Midbrain (tissue), 1 donor: ENCODE data around the gene NAP1L1.

Experiments
- DNase-seq: peaks from one replicate; lab custom pipeline; 2025; lab: John Stamatoyannopoulos, UW

Gene NAP1L1, protein sequence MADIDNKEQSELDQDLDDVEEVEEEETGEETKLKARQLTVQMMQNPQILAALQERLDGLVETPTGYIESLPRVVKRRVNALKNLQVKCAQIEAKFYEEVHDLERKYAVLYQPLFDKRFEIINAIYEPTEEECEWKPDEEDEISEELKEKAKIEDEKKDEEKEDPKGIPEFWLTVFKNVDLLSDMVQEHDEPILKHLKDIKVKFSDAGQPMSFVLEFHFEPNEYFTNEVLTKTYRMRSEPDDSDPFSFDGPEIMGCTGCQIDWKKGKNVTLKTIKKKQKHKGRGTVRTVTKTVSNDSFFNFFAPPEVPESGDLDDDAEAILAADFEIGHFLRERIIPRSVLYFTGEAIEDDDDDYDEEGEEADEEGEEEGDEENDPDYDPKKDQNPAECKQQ

DNA sequence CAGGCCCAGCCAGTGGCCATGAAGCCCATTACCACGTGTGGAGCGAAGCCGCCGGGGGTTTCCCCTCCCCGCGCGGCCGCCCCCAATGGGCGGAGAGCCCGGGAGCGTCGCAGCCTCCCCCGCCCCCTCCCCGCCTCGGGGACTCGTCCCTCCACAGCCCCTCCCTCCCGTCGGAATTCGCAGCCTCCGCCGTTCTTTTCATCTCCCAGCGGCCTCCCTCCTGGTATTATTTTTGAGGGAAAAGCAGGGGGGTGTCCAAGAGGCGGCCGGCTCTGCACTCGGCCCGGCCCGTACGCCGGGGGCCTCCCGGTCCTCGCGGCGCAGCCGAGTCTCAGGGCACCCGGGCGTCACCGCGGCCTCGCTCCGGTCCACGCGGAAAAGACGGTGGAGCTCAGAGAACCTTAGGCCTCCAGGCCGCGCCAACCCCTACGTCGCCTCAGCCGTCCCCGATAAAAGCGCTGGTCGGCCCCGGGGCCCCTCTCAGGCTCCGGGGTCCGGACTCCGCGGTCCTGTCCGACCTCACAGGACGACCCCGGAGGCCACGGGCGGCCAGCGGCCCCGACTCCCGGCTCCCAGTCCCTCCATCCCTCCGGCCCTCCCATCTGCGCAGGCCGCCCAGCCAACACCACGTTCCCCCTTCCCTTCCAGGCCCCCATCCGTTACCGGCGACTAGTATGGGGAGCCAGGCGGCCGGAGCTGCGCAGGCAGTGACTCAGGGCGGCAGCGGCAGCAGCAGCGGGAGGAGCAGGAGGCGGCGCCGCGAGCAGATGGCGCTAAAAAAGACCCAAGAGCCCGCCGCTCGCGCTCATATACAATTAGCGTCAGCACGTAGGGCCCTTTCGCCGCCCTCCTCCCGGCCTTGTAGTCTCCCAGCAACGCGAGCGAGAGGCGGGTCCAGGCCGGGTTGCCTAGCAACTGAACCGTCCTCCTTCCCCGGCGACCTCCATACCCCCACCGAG lies at the start of gene NAP1L1:
Gene NAP1L1 (minus strand): TSS at position 782 of the 959 bp plus-strand sequence. CDS start 10,466 bp downstream, outside the sequence.
- peak; percentile 95 for DNase-seq

GRCh38 chr12:76127588-76127987 lies 43.1 kb upstream of the NAP1L1 start:
- no peak for DNase-seq

DNA sequence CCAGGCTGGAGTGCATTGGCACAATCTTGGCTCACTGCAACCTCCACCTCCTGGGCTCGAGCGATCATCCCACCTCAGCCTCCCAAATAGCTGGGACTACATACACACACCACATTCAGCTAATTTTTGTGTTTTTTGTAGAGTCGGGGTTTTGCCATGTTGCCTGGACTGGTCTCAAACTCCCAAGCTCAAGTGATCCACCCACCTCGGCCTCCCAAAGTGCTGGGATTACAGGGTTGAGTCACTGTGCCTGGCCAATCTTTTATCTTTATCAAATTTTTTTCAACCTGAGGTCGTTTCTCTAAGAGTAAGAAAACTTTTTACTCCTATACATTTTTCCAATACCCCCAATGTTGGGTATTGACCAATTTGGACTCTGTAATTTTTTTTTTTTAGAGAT lies 40.0 kb upstream of the NAP1L1 start:
- no peak for DNase-seq

DNA sequence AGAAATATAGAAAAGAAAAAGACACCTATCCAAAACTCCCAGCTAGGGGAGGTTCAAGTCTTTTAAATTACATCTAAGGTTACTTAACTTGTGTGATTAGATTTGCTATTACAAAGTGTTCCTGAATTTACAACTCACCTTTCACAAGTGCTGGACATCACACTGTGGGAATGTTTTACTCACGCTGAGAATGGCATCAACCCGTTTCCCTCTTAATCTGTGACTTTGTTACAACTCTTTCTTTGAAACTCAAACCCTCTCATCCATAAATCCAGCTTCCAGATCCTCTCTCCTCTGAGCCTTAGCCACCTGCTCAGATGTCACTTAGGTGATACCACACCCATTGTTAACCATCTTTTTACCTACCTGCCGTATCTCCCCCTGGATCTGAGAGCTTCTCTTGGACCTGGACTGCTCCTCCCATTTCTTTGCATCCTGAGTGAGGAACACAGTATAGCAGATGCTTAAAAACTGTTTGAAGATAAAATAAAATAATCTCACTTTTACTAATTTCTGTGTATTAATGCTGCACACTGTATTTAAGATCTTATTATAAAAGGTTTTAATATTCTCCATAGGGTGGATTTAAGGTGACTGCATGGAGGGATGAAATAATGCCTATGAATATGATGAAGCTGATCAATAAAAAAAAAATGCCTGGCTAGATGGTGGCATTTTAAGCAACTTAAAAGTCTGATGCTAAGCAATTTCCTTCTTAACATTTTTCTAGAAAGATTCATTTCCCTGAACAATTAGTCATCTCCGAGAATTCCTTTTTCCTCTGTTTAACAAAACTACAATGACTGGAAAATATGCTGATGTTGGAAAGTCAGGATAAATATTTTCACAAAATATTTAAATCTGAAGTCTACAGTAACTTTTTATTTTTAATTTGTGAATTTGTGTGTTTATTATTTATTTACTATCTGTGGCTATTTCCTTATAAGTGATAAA lies 39.1 kb upstream of the NAP1L1 start:
- DNase-seq, result no peak

GRCh38 chr12:76119887-76120286 lies 35.4 kb upstream of the NAP1L1 start:
- DNase-seq, result no peak

- DNase-seq, result no peak
These were observed 33.3 kb upstream of the NAP1L1 start for GRCh38 chr12:76117751-76118150.

- DNase-seq, result no peak
These were observed 32.7 kb upstream of the NAP1L1 start for GRCh38 chr12:76117067-76117691.

- DNase-seq, result no peak
These were observed 29.6 kb upstream of the NAP1L1 start for GRCh38 chr12:76113800-76114757.

DNA sequence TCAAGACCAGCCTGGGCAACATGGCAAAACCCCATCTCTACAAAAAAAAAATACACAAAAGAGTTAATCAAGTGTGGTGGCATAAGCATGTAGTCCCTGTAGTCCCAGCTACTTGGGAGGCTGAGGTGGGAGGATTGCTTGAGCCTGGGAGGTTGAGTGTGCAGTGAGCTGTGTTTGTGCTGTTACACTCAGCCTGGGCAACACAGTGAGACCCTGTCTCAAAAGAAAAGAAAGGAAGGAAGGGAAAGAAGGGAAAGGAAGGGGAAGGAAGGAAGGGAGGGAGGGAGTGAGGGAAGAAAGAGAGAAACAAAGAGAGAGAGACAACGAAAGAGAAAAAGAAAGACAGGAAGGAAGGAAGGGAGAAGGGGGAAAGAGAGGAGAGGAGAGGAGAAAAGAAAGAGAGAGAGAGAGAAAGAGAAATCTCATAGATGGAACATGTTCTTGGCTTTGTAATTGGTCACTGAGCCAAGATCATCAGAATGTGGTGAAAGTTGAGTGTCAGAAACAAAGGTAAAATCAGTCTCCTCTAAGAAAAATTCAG lies 26.8 kb upstream of the NAP1L1 start:
- DNase-seq, result no peak

GRCh38 chr12:76109879-76110278 lies 25.4 kb upstream of the NAP1L1 start:
- DNase-seq, result no peak

DNA sequence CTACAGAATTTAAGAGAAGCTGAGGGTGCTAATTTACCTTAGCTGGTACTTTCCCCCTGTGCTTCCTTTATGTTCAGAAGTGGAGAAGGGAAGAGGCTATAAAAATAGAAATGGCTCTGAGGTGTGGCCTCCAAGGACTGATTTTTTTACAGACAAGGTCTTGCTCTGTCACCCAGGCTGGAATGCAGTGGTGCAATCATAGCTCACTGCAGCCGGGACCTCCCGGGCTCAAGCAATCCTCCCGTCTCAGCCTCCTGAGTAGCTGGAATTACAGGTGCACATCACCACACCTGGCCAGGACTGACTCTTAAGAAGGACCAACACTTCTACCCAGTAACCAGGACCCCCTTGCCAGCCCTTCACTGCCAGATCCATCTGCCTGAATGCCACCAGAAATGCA lies 23.9 kb upstream of the NAP1L1 start:
- DNase-seq, result no peak

- no peak for DNase-seq
These were observed 22.1 kb upstream of the NAP1L1 start for GRCh38 chr12:76106631-76107030.

GRCh38 chr12:76103958-76104357 lies 19.5 kb upstream of the NAP1L1 start:
- DNase-seq, result no peak

DNA sequence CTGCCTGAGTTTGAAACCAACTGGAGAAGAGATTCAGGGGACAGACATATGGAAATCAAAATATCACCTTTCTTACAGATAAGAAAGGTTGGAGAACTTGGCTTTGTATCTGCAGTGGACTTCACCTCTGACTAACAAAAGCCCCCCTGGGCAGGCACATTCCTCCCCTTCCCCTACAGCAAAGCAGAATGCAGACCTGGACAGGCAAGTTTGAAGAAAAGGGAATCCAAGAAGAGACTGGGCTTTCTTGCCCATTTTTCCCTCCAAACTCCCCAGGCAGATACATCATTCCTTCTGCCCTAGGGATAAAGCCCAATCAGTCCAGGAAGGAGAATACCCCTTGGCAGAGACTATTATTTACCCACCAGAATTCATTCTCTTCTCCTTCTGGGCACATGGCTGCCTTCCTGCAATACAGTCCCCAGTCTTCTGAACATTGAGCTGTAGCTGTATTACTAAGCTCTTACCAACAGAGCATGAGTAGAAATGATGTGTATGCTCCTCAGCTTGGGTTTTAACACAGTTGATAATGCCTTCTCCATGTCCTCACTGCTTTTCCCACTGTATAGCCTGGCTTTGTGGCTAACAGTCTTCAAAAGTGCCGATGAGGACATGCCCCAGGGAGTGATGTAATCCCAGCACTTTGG lies 17.4 kb upstream of the NAP1L1 start:
- no peak for DNase-seq

DNA sequence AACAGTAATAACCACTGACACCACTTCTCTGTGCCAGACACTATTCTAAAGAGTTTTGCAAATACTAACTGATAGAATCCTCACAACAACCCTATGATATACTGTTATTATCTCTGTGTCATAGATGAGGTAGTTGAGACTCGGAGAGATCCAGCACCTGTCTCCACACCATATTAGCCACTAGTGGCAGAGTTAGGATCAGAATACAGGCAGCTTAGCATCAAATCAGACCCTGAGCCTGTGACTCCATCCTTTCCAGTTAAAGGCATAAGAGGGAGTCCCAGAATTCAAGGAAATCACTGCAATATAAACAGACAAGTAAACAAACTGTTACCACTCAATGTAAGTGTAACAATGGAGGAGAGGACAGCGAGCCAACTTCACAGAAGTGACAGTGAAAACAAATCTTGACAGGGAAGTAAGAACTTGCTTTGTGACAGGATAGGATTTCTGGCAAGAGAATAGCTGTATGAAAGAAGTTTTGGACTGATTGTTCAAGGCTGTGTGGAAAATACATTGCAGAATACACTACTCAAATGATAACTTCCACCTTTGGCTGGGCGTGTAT lies 11.7 kb upstream of the NAP1L1 start:
- no peak for DNase-seq

- DNase-seq, result no peak
These were observed 10.3 kb upstream of the NAP1L1 start for GRCh38 chr12:76094754-76095153.

- no peak for DNase-seq
These were observed 6.8 kb upstream of the NAP1L1 start for GRCh38 chr12:76091246-76091754.

DNA sequence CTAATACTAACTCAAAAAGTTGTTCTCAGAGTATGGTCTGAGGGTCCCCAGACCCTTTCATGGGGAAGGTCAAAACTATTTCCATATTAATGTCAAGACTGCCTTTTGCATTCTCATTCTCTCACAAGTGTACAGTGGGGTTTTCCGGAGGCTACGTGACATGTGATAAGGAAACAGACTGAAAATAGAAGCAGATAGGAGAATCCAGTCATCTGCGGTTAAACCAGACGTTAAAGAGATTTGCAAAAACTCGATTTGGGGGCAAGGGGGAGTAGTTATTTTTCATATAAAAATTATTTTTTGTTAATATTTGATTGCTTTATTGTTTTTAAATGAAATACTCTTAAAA lies 1.0 kb upstream of the NAP1L1 start:
- no peak for DNase-seq
